ENCODE results near the gene QRSL1. TPM values are rescaled to one million over a fixed set of nuclear protein-coding genes. Genes with fewer than 3 reads are reported as not detected.

Gene QRSL1
- total and polyA plus RNA-seq, 2 of the 4 experiments (the other 2 are of a cell fraction): 6.1 to 10.9 TPM

DNA sequence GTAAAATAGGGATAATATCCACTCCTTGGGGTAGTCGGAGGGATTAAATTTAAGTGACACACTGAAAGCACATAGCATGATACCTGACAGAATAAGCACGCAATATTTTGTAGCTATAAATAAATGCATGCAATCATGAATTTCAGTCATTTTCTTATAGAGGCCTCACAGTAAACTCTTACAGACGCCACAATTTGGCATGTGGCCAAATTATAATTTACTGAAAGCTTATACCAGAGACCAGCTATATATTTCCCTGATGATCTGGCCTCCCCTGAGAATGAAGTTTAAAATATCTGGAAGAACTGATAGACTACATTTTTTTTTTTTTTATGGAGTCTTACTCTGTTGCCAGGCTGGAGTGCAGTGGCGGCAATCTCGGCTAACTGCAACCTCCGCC, 40.9 kb downstream of the QRSL1 start:
- Histone ChIP-seq H3K36me3 (ENCODE audit: control insufficient read depth, insufficient read depth, low read length) (0 out of 2 replicates have a peak, but pooled peaks cover 1% of the 10 kb centered on the region), H3K9me3 (ENCODE audit: control insufficient read depth, insufficient read depth, low read length) (no peaks in the 10 kb centered on the region), H2BK20ac (ENCODE audit: low read depth, low read length) (no peak overlapping the region), H3K4me2 (ENCODE audit: low read depth, low read length) (no peak overlapping the region), H3K4me1 (ENCODE audit: control insufficient read depth, insufficient read depth, low read length) (no peaks in the 10 kb centered on the region), H3K14ac (replicated peaks; ENCODE audit: low read depth, low read length) (no peak overlapping the region), H3K23ac (ENCODE audit: low read depth, low read length) (no peak overlapping the region), H2BK15ac (ENCODE audit: low read depth, low read length) (no peak overlapping the region), H2AFZ (replicated peaks; ENCODE audit: low read length, poor library complexity) (no peak overlapping the region), H3K56ac (ENCODE audit: extremely low read depth, insufficient read depth, low read length) (no peak overlapping the region), H3K79me1 (ENCODE audit: low read depth in 1 of 2, low read length in 2 of 2) (no peaks in the 10 kb centered on the region), H2BK5ac (ENCODE audit: low read depth, low read length, poor library complexity, severe bottlenecking) (no peak overlapping the region), H3K27me3 (ENCODE audit: control insufficient read depth, insufficient read depth, low read length) (no peaks in the 10 kb centered on the region), H3K4me3 (ENCODE audit: insufficient read depth, low read depth, low read length) (no peak overlapping the region), H4K91ac (ENCODE audit: insufficient read depth, low read depth, low read length) (no peak overlapping the region), H2BK120ac (ENCODE audit: low read depth, low read length) (no peak overlapping the region), H3K4ac (ENCODE audit: low read depth, low read length) (no peak overlapping the region), H3K27ac (ENCODE audit: insufficient read depth, low read length) (no peak overlapping the region), H3K9ac (ENCODE audit: low read depth, low read length) (no peak overlapping the region), H4K5ac (ENCODE audit: low read depth, low read length) (no peak overlapping the region), H2AK5ac (ENCODE audit: low read depth, low read length) (no peak overlapping the region), H3K9me1 (ENCODE audit: insufficient read depth, low read length) (no peaks in the 10 kb centered on the region), H4K8ac (ENCODE audit: low read depth in 2 of 2, low read length in 2 of 2) (no peak overlapping the region), H4K20me1 (ENCODE audit: insufficient read depth, low read length) (no peaks in the 10 kb centered on the region), H3K18ac (ENCODE audit: low read depth, low read length) (no peak overlapping the region), H2AK9ac (replicated peaks; ENCODE audit: low read depth, low read length, poor library complexity) (no peak overlapping the region)
- dilution Hi-C loops (cut with HindIII; ENCODE audit: low sequenced_read_pairs, unreplicated experiment) (no loop called here), in situ Hi-C loops (cut with MboI; ENCODE audit: low sequenced_read_pairs) (no loop called here), intact Hi-C loops (cut with micrococcal nuclease) (no loop called here)
- no peak for DNase-seq
- POLR2A ChIA-PET (ENCODE audit: unreplicated experiment): no interaction called here
- no TSS peak for BruUV-seq (replicated peaks)
- no CpG with 5 or more reads among the region's 6 CpGs for WGBS, 2 experiments (ENCODE audit: extremely low coverage in 2 of 2, insufficient read length in 1 of 2)
- ATAC-seq (ENCODE audit: low read depth): no peak
- TF ChIP-seq RCOR1 (IDR thresholded peaks at IDR 0.05; ENCODE audit: insufficient replicate concordance, low read length) (no peak), MAFK (IDR thresholded peaks at IDR 0.05; ENCODE audit: low read depth, low read length) (no peak), CHD1 (IDR thresholded peaks at IDR 0.05; ENCODE audit: low read depth, low read length) (no peak), MAZ (IDR thresholded peaks at IDR 0.05; ENCODE audit: borderline replicate concordance, low read depth, low read length) (no peak), BHLHE40 (IDR thresholded peaks at IDR 0.05; ENCODE audit: low read depth, low read length) (no peak), MXI1 (IDR thresholded peaks at IDR 0.05; ENCODE audit: borderline replicate concordance, low read depth, low read length) (no peak), RAD21 (IDR thresholded peaks at IDR 0.05; ENCODE audit: low read length) (no peak), RFX5 (IDR thresholded peaks at IDR 0.05; ENCODE audit: low read depth, low read length) (no peak)
- TF ChIP-seq, protein P1, sequence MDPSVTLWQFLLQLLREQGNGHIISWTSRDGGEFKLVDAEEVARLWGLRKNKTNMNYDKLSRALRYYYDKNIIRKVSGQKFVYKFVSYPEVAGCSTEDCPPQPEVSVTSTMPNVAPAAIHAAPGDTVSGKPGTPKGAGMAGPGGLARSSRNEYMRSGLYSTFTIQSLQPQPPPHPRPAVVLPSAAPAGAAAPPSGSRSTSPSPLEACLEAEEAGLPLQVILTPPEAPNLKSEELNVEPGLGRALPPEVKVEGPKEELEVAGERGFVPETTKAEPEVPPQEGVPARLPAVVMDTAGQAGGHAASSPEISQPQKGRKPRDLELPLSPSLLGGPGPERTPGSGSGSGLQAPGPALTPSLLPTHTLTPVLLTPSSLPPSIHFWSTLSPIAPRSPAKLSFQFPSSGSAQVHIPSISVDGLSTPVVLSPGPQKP (IDR thresholded peaks at IDR 0.05; ENCODE audit: borderline replicate concordance, low read depth, low read length): no peak
- TF ChIP-seq, protein P2, sequence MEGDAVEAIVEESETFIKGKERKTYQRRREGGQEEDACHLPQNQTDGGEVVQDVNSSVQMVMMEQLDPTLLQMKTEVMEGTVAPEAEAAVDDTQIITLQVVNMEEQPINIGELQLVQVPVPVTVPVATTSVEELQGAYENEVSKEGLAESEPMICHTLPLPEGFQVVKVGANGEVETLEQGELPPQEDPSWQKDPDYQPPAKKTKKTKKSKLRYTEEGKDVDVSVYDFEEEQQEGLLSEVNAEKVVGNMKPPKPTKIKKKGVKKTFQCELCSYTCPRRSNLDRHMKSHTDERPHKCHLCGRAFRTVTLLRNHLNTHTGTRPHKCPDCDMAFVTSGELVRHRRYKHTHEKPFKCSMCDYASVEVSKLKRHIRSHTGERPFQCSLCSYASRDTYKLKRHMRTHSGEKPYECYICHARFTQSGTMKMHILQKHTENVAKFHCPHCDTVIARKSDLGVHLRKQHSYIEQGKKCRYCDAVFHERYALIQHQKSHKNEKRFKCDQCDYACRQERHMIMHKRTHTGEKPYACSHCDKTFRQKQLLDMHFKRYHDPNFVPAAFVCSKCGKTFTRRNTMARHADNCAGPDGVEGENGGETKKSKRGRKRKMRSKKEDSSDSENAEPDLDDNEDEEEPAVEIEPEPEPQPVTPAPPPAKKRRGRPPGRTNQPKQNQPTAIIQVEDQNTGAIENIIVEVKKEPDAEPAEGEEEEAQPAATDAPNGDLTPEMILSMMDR (conservative IDR thresholded peaks at IDR 0.05; ENCODE audit: low read depth, low read length): no peak
- CTCF ChIA-PET: interaction anchor here (0.6 kb wide), 1 partner anchor 22 kb away, joined by 3 read pairs; no protein-coding TSS in a partner anchor

Measured in IMR-90 (cell line).